ENCODE results near the gene DISC1. TPM values are rescaled to one million over a fixed set of nuclear protein-coding genes. Genes with fewer than 3 reads are reported as not detected.

Gene DISC1
- total RNA-seq, 1 experiment from 2014 or later: 1.8 TPM

- ChIA-PET POLR2A (no interaction called here), CTCF (no interaction called here), RAD21 (ENCODE audit: low non-redundant PET in 1 of 2, low total read pairs in 2 of 2, uncharacterized antibody in 2 of 2, unreplicated experiment in 2 of 2) (no interaction called here)
- TF ChIP-seq REST (IDR thresholded peaks at IDR 0.05; ENCODE audit: low read depth): no peak
- no peak for TF ChIP-seq MAX (IDR thresholded peaks at IDR 0.05)
- no peak for TF ChIP-seq EZH2 (IDR thresholded peaks at IDR 0.05)
- no peak for TF ChIP-seq TCF7L2 (IDR thresholded peaks at IDR 0.05; ENCODE audit: borderline replicate concordance, extremely low read depth, insufficient read depth, insufficient read length)
- TF ChIP-seq YY1 (IDR thresholded peaks at IDR 0.05; ENCODE audit: extremely low read depth, insufficient replicate concordance, low read depth, low read length): no peak
- TF ChIP-seq JUND (IDR thresholded peaks at IDR 0.05): no peak
- no peak for TF ChIP-seq ZFX (IDR thresholded peaks at IDR 0.05)
- H3K36me3 ChIP-seq (ENCODE audit: control insufficient read depth in 1 of 2, insufficient read depth in 2 of 2, low read length in 2 of 2): no peaks in the 10 kb centered on the region
- H2AFZ ChIP-seq (ENCODE audit: low read depth, low read length, poor library complexity, severe bottlenecking): no peak overlapping the region
- H3K9me2 ChIP-seq (ENCODE audit: insufficient read depth): no peaks in the 10 kb centered on the region
- H3K79me2 ChIP-seq (ENCODE audit: insufficient read depth, low read length): no peaks in the 10 kb centered on the region
- intact Hi-C loops (cut with micrococcal nuclease): loop anchor here (10.0 kb wide), 1 partner anchor 362 kb away; the partner anchor contains the start of gene GNPAT
- H3K9ac ChIP-seq (ENCODE audit: low read length): no peak overlapping the region
- ATAC-seq (no peak), DNase-seq (ENCODE audit: low read depth, low spot score) (no peak)
- 0 out of 2 replicates have a peak, but pooled peaks cover 4% of the 10 kb centered on the region for H3K27me3 ChIP-seq (ENCODE audit: insufficient read depth, low read length)
- H4K20me1 ChIP-seq (ENCODE audit: insufficient read depth): no peaks in the 10 kb centered on the region
- peaks cover 0 to 12% of the 10 kb centered on the region in 2 experiments; a peak in 2 of 4 replicates for H3K4me1 ChIP-seq (ENCODE audit: control insufficient read depth in 1 of 2, insufficient read depth in 2 of 2, low read length in 2 of 2)
- H3K9me3 ChIP-seq (ENCODE audit: control insufficient read depth in 1 of 2, insufficient read depth in 1 of 2, low read depth in 1 of 2, low read length in 2 of 2): no peaks in the 10 kb centered on the region
- H3K4me2 ChIP-seq (ENCODE audit: low read length): no peak overlapping the region
- H3K4me3 ChIP-seq (replicated peaks in 1 of 2; ENCODE audit: low read depth in 1 of 2, low read length in 2 of 2): no peak overlapping the region
- no peak overlapping the region for H3K27ac ChIP-seq (ENCODE audit: low read depth, low read length)
- BruUV-seq (replicated peaks): no TSS peak
These were observed 19.9 kb upstream of the DISC1 start for GRCh38 chr1:231606712-231607111.
